HCT116 (cell line): ENCODE measurements around the gene GMIP. TPM values are rescaled to one million over a fixed set of nuclear protein-coding genes. Genes with fewer than 3 reads are reported as not detected.

Source experiments
- ATAC-seq: fragments of 200-7000 bp; cut with Tn5 transposase; 2 replicates; pipeline ENCODE4 v1.9.1; 2020; ENCODE audit warnings: mild to moderate bottlenecking, moderate library complexity
- BruUV-seq: library from RNA; stranded (reverse); fragments of 400-500 nt; replicated peaks from 2 replicates; lab custom pipeline; 2021; lab: Mats Ljungman, UMichigan
- CTCF ChIA-PET: fragments of 300-600 bp; sonication (Branson Sonifier 250); formaldehyde crosslinking; loops from one replicate; lab custom pipeline; 2021; ENCODE audit warnings: antibody characterized with exemption; lab: Charles Lee
- POLR2A ChIA-PET: fragments of 300-600, 350-600 bp; sonication (Branson Sonifier 250); formaldehyde crosslinking; loops from one replicate; lab custom pipeline; 2021; ENCODE audit warnings: antibody characterized with exemption; lab: Charles Lee
- RAD21 ChIA-PET, 2 experiments: fragments of 300-600 bp; sonication (Branson Sonifier 250); formaldehyde crosslinking; loops; one replicate each; lab custom pipeline; 2023; ENCODE audit warnings: low total read pairs in 2 of 2; ENCODE audit not compliant: uncharacterized antibody in 2 of 2, unreplicated experiment in 2 of 2, low non-redundant PET in 1 of 2; lab: Charles Lee
- DNase-seq: peaks from one replicate; pipeline ENCODE4 v3.0.0-alpha.2; 2010; ENCODE audit warnings: low read depth, low spot score
- H2AFZ ChIP-seq: fragments of 200-600 bp; shearing (Covaris generic), sonication (generic); 2 replicates; pipeline ENCODE4 v1.6.1; 2017; ENCODE audit warnings: low read depth, mixed run types, mixed read lengths, antibody characterized with exemption, low read length; ENCODE audit not compliant: poor library complexity, severe bottlenecking
- H3K27ac ChIP-seq: 2 replicates; pipeline ENCODE4 v1.5.1; 2012; ENCODE audit warnings: low read depth, low read length
- H3K27me3 ChIP-seq: fragments of 200-600 bp; sonication (generic); 2 replicates; pipeline ENCODE4 v1.6.1; 2016; ENCODE audit warnings: mixed run types, low read length, mixed read lengths; ENCODE audit not compliant: insufficient read depth
- H3K36me3 ChIP-seq, 2 experiments: fragments of 200-500 bp in 1 of 2; fragments of 200-600 bp in 1 of 2; sonication (Bioruptor generic) in 1 of 2; sonication (generic) in 1 of 2; 2 replicates each; pipeline versions ENCODE4 v1.5.1 to v1.6.1; 2014 to 2016; ENCODE audit warnings: low read length in 2 of 2, inconsistent platforms in 1 of 2, mixed read lengths in 1 of 2, mixed run types in 1 of 2; ENCODE audit not compliant: insufficient read depth in 2 of 2, control insufficient read depth in 1 of 2
- H3K4me1 ChIP-seq, 2 experiments: fragments of 200-600 bp in 1 of 2; sonication (generic) in 1 of 2; 2 replicates each; pipeline versions ENCODE4 v1.5.1 to v1.6.1; 2012 to 2017; ENCODE audit warnings: low read length in 2 of 2, inconsistent platforms in 1 of 2, mild to moderate bottlenecking in 1 of 2, mixed read lengths in 1 of 2, mixed run types in 1 of 2, moderate library complexity in 1 of 2; ENCODE audit not compliant: insufficient read depth in 2 of 2, control insufficient read depth in 1 of 2
- H3K4me2 ChIP-seq: fragments of 200-600 bp; sonication (generic); 2 replicates; pipeline ENCODE4 v1.6.1; 2017; ENCODE audit warnings: mixed run types, low read length, mixed read lengths
- H3K4me3 ChIP-seq, 2 experiments: fragments of 200-600 bp in 1 of 2; sonication (generic) in 1 of 2; replicated peaks in 1 of 2; 2 replicates each; pipeline ENCODE4 v1.5.1; 2011 to 2016; ENCODE audit warnings: low read length in 2 of 2, control low read depth in 1 of 2, low read depth in 1 of 2, mild to moderate bottlenecking in 1 of 2, mixed read lengths in 1 of 2, mixed run types in 1 of 2
- H3K79me2 ChIP-seq: fragments of 200-600 bp; sonication (generic); 2 replicates; pipeline ENCODE4 v1.6.1; 2017; ENCODE audit warnings: mild to moderate bottlenecking, mixed run types, low read length, moderate library complexity, mixed read lengths; ENCODE audit not compliant: insufficient read depth
- H3K9ac ChIP-seq: fragments of 200-600 bp; sonication (generic); 2 replicates; pipeline ENCODE4 v1.6.1; 2016; ENCODE audit warnings: low read length, mixed read lengths
- H3K9me2 ChIP-seq: fragments of 200-600 bp; sonication (generic), shearing (Covaris generic); 2 replicates; pipeline ENCODE4 v1.6.1; 2017; ENCODE audit warnings: mixed run types, mild to moderate bottlenecking, moderate library complexity; ENCODE audit not compliant: insufficient read depth
- H3K9me3 ChIP-seq, 2 experiments: fragments of 200-500 bp in 1 of 2; fragments of 200-600 bp in 1 of 2; sonication (Bioruptor generic) in 1 of 2; sonication (generic) in 1 of 2; 2 replicates each; pipeline ENCODE4 v1.6.1; 2014 to 2017; ENCODE audit warnings: low read length in 2 of 2, mixed read lengths in 2 of 2, inconsistent platforms in 1 of 2, low read depth in 1 of 2, mild to moderate bottlenecking in 1 of 2, mixed run types in 1 of 2, moderate library complexity in 1 of 2; ENCODE audit not compliant: control insufficient read depth in 1 of 2, insufficient read depth in 1 of 2
- H4K20me1 ChIP-seq: fragments of 200-600 bp; sonication (generic), shearing (Covaris generic); 2 replicates; pipeline ENCODE4 v1.6.1; 2017; ENCODE audit warnings: mixed run types, mild to moderate bottlenecking, moderate library complexity; ENCODE audit not compliant: insufficient read depth
- ATF3 ChIP-seq: IDR thresholded peaks from 2 replicates; pipeline ENCODE4 v1.6.1; 2012
- CBX3 ChIP-seq: IDR thresholded peaks from 2 replicates; pipeline ENCODE4 v1.6.1; 2012; ENCODE audit warnings: low read depth
- CEBPB ChIP-seq: IDR thresholded peaks from 2 replicates; pipeline ENCODE4 v1.6.1; 2012; ENCODE audit warnings: low read depth
- CTCF ChIP-seq, 3 experiments: fragments of 200-600 bp in 1 of 3; sonication (generic) in 1 of 3; IDR thresholded peaks in 2 of 3; conservative IDR thresholded peaks in 1 of 3; 2 replicates each; pipeline ENCODE4 v1.5.1; 2012 to 2017; ENCODE audit warnings: low read depth in 2 of 3, low read length in 2 of 3, antibody characterized with exemption in 1 of 3, borderline replicate concordance in 1 of 3, control low read depth in 1 of 3, mild to moderate bottlenecking in 1 of 3, mixed read lengths in 1 of 3, mixed run types in 1 of 3, moderate library complexity in 1 of 3; ENCODE audit not compliant: insufficient read depth in 1 of 3
- EGR1 ChIP-seq: IDR thresholded peaks from 2 replicates; pipeline ENCODE4 v1.6.1; 2012; ENCODE audit warnings: low read depth
- ELF1 ChIP-seq: IDR thresholded peaks from 2 replicates; pipeline ENCODE4 v1.6.1; 2012; ENCODE audit warnings: low read depth, borderline replicate concordance
- FOSL1 ChIP-seq: IDR thresholded peaks from 2 replicates; pipeline ENCODE4 v1.6.1; 2012; ENCODE audit warnings: low read depth
- JUND ChIP-seq: IDR thresholded peaks from 2 replicates; pipeline ENCODE4 v1.6.1; 2012
- POLR2A ChIP-seq: IDR thresholded peaks from 2 replicates; pipeline ENCODE4 v1.7.0; 2011; ENCODE audit warnings: borderline replicate concordance; ENCODE audit not compliant: insufficient read depth, insufficient read length; ENCODE audit errors: extremely low read depth
- POLR2AphosphoS5 ChIP-seq: IDR thresholded peaks from 2 replicates; pipeline ENCODE4 v1.6.1; 2011; ENCODE audit warnings: mild to moderate bottlenecking, low read depth, low read length, moderate library complexity
- RAD21 ChIP-seq: IDR thresholded peaks from 2 replicates; pipeline ENCODE4 v1.6.1; 2012; ENCODE audit warnings: low read depth, mild to moderate bottlenecking
- REST ChIP-seq: IDR thresholded peaks from 2 replicates; pipeline ENCODE4 v1.6.1; 2012; ENCODE audit warnings: low read depth
- SIN3A ChIP-seq: IDR thresholded peaks from 2 replicates; pipeline ENCODE4 v1.6.1; 2012; ENCODE audit warnings: low read depth
- SP1 ChIP-seq: IDR thresholded peaks from 2 replicates; pipeline ENCODE4 v1.6.1; 2012; ENCODE audit warnings: low read depth
- SRF ChIP-seq: IDR thresholded peaks from 2 replicates; pipeline ENCODE4 v1.6.1; 2012; ENCODE audit warnings: low read depth
- TCF7L2 ChIP-seq: IDR thresholded peaks from 2 replicates; pipeline ENCODE4 v1.7.0; 2011; ENCODE audit warnings: borderline replicate concordance, inconsistent platforms; ENCODE audit not compliant: insufficient read depth, insufficient read length; ENCODE audit errors: extremely low read depth
- YY1 ChIP-seq: IDR thresholded peaks from 2 replicates; pipeline ENCODE4 v1.6.1; 2011; ENCODE audit warnings: low read length, low read depth, moderate library complexity, mild to moderate bottlenecking; ENCODE audit not compliant: insufficient replicate concordance; ENCODE audit errors: extremely low read depth
- ZBTB33 ChIP-seq: IDR thresholded peaks from 2 replicates; pipeline ENCODE4 v1.6.1; 2011; ENCODE audit warnings: mild to moderate bottlenecking, low read length, moderate library complexity; ENCODE audit not compliant: insufficient replicate concordance; ENCODE audit errors: extremely low read depth
- ZFX ChIP-seq: fragments of 450-650 bp; IDR thresholded peaks from 2 replicates; pipeline ENCODE4 v1.6.1; 2017
- ZNF274 ChIP-seq: fragments of 200-500 bp; sonication (Bioruptor generic); IDR thresholded peaks from 2 replicates; pipeline ENCODE4 v1.6.1; 2014; ENCODE audit warnings: mild to moderate bottlenecking, low read depth, low read length, inconsistent platforms
- intact Hi-C: fragments of 100-400 bp; cut with micrococcal nuclease; formaldehyde crosslinking; loops from 2 replicates; pipeline ENCODE4 v1.10.0; 2022
- total RNA-seq: library from RNA; stranded (reverse); gene quantifications from one replicate; pipeline ENCODE4 v1.2.1, GENCODE V29; 2021; ENCODE audit not compliant: unreplicated experiment

GMIP gene
- total RNA-seq, 1 experiment from 2014 or later, result 16.3 TPM

- H3K79me2 ChIP-seq, result peaks cover 7% of the 10 kb centered on the region; the same call in 1 of the 2 replicates
- H3K4me1 ChIP-seq, result peaks cover 0 to 10% of the 10 kb centered on the region in 2 experiments; a peak in 1 of 4 replicates
- no peaks in the 10 kb centered on the region for H3K27me3 ChIP-seq
- ATAC-seq, result no peak
- no peak overlapping the region for H3K27ac ChIP-seq
- H3K4me3 ChIP-seq, result no peak overlapping the region
- CTCF ChIA-PET, result no interaction called here
- no peak overlapping the region for H2AFZ ChIP-seq
- no peak for DNase-seq
- H3K9me2 ChIP-seq, result no peaks in the 10 kb centered on the region
- H3K9ac ChIP-seq, result no peak overlapping the region
- no peaks in the 10 kb centered on the region for H3K9me3 ChIP-seq
- no TSS peak for BruUV-seq
- no peak overlapping the region for H3K4me2 ChIP-seq
- POLR2A ChIA-PET, result no interaction called here
- RAD21 ChIA-PET, result no interaction called here
- TF ChIP-seq JUND, result no peak
- no peak for TF ChIP-seq FOSL1
- TF ChIP-seq SIN3A, result no peak
- no peak for TF ChIP-seq POLR2AphosphoS5
- no peak for TF ChIP-seq ATF3
- no peak for TF ChIP-seq CBX3
- TF ChIP-seq EGR1, result no peak
- TF ChIP-seq CTCF (IDR thresholded peaks at IDR 0.05 in 2 of 3, conservative IDR thresholded peaks at IDR 0.05 in 1 of 3; ENCODE audit: borderline replicate concordance in 1 of 3, insufficient read depth in 1 of 3, low read depth in 2 of 3, low read length in 2 of 3), result no peak
- no peak for TF ChIP-seq ELF1
- no peak for TF ChIP-seq CEBPB
- TF ChIP-seq POLR2A, result no peak
- no peak for TF ChIP-seq SP1
- TF ChIP-seq RAD21, result no peak
- TF ChIP-seq YY1, result no peak
- no peak for TF ChIP-seq ZNF274
- TF ChIP-seq TCF7L2, result no peak
- no peak for TF ChIP-seq SRF
- TF ChIP-seq ZBTB33, result no peak
- no peak for TF ChIP-seq ZFX
- TF ChIP-seq REST, result no peak
- intact Hi-C loops, result no loop called here
- H4K20me1 ChIP-seq, result no peaks in the 10 kb centered on the region
- H3K36me3 ChIP-seq, result peaks cover 0 to 7% of the 10 kb centered on the region in 2 experiments; a peak in 2 of 4 replicates
Measured at GRCh38 chr19:19597809-19598306, 45.6 kb downstream of the GMIP start.
